GM19035 (cell line): ENCODE data around the gene N4BP2.
A peak's percentile ranks its signal among the peaks of the same experiment; 100 is the strongest.
"Not testable (repeated sequence)": the region's sequence is repeated elsewhere in the genome, so short reads cannot be mapped to it uniquely, and the experiment has no call there.

Experiments
- ATAC-seq: cut with Tn5 transposase; IDR thresholded peaks from one replicate; pipeline ENCODE4 v1.9.1; 2021; ENCODE audit not compliant: unreplicated experiment

Gene N4BP2

DNA sequence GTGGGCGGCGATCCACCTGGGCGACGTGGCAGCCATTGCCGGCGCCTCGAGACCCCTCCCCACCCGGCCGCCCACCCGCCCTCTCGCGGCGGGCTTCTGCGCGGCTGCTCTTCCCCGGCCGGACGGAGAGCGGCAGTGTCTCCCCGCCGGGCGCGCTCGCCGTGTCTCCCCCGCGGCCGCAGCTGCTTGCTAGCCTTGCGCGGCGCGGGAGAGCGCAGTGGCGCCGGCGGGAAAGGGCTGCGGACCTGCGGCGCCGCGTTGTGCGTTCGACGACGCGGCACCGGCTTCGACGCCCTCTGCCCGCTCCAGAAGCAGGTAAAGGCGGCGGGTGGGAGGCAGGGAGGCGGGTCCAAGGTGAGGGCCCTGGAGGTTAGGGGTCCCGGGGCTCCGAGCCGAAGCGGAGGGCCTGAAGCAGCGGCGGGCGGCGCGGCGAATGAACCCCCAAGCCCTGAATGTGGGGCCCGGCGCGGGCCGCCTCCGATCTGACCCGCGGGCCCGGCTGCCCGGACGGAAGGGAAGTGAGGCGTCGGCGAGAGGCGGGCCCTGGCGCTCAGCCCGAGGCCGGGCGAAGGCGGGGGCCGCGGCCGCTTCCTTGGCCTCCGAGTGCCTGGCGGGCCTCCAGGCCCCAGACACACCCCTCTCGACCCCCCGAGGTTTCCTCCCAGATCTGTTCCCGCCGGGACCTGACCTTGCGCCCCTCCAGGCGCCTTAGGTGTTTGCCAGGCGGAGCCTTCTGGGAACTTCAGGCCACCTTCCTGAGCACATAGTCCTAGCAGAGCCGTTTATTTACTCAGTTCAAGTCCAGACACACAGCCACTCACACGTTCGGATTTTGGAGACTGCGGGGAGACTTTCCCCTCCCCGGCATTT, at the start of gene N4BP2:
Gene N4BP2 (plus strand): TSS at position 135 of the 870 bp plus-strand sequence. CDS start 40,491 bp downstream, outside the sequence.
- peak; percentile 69 for ATAC-seq

- no peak for ATAC-seq
Measured at GRCh38 chr4:40016007-40016406, 40.6 kb upstream of the N4BP2 start.

DNA sequence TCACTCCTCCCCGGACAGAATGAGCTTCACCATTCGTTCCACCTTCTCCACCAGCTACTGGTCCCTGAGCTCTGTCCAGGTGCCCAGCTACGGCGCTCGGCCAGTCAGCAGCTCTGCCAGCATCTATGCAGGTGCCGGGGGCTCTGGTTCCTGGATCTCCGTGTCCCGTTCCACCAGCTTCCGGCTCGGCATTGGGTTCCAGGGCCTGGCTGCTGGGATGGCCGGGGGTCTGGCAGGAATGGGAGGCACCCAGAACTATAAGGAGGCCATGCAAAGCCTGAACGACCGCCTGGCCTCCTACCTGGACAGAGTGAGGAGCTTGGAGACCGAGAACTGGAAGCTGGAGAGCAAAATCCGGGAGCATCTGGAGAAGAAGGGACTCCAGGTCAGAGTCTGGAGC, 36.4 kb upstream of the N4BP2 start:
- ATAC-seq = no peak

GRCh38 chr4:40021116-40021515, 35.5 kb upstream of the N4BP2 start:
- ATAC-seq = not testable (repeated sequence)

GRCh38 chr4:40024049-40024448, 32.6 kb upstream of the N4BP2 start:
- not testable (repeated sequence) for ATAC-seq

GRCh38 chr4:40032785-40033184, 23.9 kb upstream of the N4BP2 start:
- ATAC-seq = no peak

DNA sequence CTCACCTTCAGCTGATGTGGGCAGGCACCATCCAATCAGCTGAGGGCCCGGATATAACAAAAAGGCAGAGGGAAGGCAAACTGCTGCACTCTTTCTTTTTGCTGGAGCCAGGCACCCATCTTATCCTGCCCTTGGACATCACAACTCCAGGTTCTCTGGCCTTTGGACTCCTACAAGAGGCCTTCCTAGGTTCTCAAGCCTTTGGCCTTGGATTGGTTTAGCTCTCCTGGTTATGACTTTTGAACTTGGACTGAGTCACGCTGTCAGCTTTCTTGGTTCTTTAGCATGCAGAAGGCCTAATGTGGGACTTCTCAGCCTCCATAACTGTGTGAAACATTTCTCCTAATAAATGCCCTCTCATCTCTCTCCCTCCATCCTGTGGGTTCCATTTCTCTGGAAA, 23.0 kb upstream of the N4BP2 start:
- ATAC-seq = no peak

DNA sequence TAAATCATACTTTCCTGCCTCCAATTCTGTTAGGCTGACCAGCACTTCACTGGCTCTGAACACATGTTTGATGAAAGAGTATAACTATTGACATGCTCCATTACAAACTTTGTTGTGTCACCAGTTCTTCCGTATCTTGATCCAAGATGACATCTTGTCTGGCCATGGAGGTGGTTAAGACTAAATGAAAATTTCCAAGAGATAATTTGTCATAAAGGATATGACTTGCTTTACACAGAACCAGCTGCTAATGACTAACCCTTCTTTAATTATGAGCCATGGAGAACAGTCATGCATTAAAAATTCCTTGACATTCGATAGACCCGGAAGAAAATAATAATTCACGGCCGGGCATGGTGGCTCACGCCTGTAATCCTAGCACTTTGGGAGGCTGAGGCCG, 17.7 kb upstream of the N4BP2 start:
- ATAC-seq = no peak

GRCh38 chr4:40040908-40041307, 15.7 kb upstream of the N4BP2 start:
- no peak for ATAC-seq

GRCh38 chr4:40043786-40044185, 12.9 kb upstream of the N4BP2 start:
- ATAC-seq = no peak

DNA sequence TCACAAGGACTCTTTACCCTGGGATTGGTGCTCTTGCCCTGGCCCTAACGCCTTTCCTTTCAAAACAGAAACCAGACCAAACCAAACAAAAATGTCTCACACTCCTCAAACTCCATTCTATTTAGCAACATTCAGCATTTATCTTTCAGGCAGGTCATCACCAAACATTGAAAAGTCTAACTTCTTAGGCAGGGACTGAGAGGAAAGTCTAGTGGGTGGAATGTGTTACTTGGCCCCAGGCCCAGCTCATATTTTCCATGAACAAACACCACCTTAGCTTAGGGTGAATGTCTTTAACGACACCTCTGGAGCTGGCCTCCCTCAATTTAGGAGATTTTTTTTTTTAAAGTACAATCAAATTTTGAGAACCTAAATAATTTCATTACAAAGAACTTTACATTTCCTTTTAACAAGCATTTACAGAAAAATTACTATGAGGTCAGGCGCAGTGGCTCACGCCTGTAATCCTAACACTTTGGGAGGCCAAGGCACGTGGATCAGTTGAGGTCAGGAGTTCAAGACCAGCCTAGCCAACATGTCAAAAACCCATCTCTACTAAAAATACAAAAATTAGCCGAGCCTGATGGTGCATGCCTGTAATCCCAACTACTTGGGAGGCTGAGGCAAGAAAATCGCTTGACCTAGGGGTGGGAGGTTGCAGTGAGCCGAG, 10.2 kb upstream of the N4BP2 start:
- ATAC-seq = no peak

DNA sequence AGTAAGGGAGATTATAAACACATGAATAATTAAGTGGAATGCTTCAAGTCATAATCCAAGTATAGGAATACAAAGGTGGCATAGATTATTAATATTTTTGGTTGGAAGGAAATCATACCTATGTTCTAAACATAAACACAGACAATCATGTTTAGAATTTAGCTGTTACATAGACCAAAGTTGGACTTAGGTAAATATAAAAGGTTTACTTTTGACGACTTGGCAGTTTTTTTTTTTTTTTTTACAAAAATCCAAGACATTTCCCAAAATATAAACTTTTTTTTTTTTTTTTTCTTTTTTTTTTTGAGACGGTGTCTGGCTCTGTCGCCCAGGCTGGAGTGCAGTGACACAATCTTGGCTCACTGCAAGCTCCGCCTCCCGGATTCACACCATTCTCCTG, 3.5 kb upstream of the N4BP2 start:
- ATAC-seq = no peak

DNA sequence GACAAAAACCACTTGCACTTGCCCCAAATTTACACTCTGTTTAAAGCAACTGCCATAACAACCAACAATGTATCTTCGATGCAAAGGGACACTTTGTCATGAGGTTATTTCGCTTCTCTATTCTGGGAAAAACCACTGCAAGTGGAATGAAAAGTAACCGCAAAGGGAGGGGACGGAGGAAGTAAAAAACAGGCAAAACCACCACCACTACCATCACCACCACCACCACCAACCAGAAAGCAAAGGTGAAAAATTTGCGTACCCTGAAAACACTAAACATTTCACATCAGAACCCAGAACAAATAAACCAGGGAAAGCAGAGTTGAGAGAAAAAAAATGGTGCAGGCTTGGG, 1.2 kb upstream of the N4BP2 start:
- no peak for ATAC-seq

GRCh38 chr4:40055863-40056715, 561 bp upstream of the N4BP2 start:
- ATAC-seq = no peak

GRCh38 chr4:40057586-40058091, 989 bp downstream of the N4BP2 start:
- peak; percentile 66 for ATAC-seq

DNA sequence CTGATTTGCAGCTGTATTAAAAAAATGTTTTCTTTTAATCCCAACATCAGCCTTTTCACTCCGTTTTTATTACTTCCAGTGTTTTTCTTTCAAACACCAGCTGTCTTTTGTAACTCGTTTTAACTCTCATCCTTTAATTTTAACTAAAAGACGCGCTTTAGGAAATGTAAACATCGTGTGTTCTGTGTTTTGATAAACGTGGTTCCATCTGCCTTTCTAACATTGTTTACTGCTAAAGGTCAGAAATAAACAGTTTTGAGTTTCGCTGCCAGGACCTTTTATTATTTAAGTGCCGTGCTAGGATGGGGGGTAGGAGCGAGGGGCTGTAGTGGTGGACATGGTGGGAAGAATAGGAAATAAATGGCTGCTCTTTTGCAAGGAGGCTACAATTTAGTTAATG, 1.5 kb downstream of the N4BP2 start:
- ATAC-seq = no peak

GRCh38 chr4:40058854-40059253, 2.2 kb downstream of the N4BP2 start:
- no peak for ATAC-seq

- no peak for ATAC-seq
Measured at GRCh38 chr4:40059362-40059761, 2.7 kb downstream of the N4BP2 start.

GRCh38 chr4:40065010-40065409, 8.4 kb downstream of the N4BP2 start:
- ATAC-seq = no peak

- ATAC-seq = no peak
Measured at GRCh38 chr4:40066651-40067050, 10.0 kb downstream of the N4BP2 start.

GRCh38 chr4:40070387-40070786, 13.7 kb downstream of the N4BP2 start:
- ATAC-seq = no peak
